Thoracic aorta (tissue), 2 donors: Measurements from ENCODE around the gene DCDC2C. TPM values are rescaled to one million over a fixed set of nuclear protein-coding genes. Genes with fewer than 3 reads are reported as not detected.

Experiments
- ATAC-seq: fragments of 150-250 bp; one replicate; pipeline ENCODE4 v1.8.0; 2017; ENCODE audit warnings: low read depth; ENCODE audit not compliant: insufficient number of reproducible peaks, low FRiP score
- DNase-seq: peaks from one replicate; pipeline ENCODE4 v3.0.0-alpha.2; 2020; ENCODE audit warnings: low spot score
- H3K27ac ChIP-seq, 2 donors: fragments of 200-600 bp; sonication (generic); 1 replicate in 1 of 2; 2 replicates in 1 of 2; pipeline ENCODE4 v1.5.1; 2016; ENCODE audit warnings: mild to moderate bottlenecking in 2 of 2, moderate library complexity in 2 of 2
- H3K27me3 ChIP-seq: fragments of 200-600 bp; sonication (generic); replicated peaks from 2 replicates; pipeline ENCODE4 v1.6.0; 2016; ENCODE audit warnings: mild to moderate bottlenecking; ENCODE audit not compliant: insufficient read depth
- H3K36me3 ChIP-seq: fragments of 200-600 bp; sonication (generic); one replicate; pipeline ENCODE4 v1.5.1; 2016
- H3K4me1 ChIP-seq, 2 donors: fragments of 200-600 bp; sonication (generic); 1 replicate in 1 of 2; 2 replicates in 1 of 2; pipeline versions ENCODE4 v1.5.1 to v1.6.0; 2016; ENCODE audit warnings: low read depth in 2 of 2, mild to moderate bottlenecking in 1 of 2; ENCODE audit not compliant: control insufficient read depth in 1 of 2
- H3K4me3 ChIP-seq: fragments of 200-600 bp; sonication (generic); 2 replicates; pipeline ENCODE4 v1.5.1; 2016; ENCODE audit warnings: mild to moderate bottlenecking
- H3K9me3 ChIP-seq: fragments of 200-600 bp; sonication (generic); 2 replicates; pipeline ENCODE4 v1.5.1; 2016
- total RNA-seq, 2 donors: library from RNA; depleted of rRNA; stranded (reverse); fragments of >200 nt; gene quantifications; one replicate each; pipeline versions ENCODE4 v1.1.0 to v1.2.3, GENCODE V29; 2016
- TF ChIP-seq, protein P1 (sequence below): fragments of 200-600 bp; sonication (generic); IDR thresholded peaks from one replicate; pipeline ENCODE4 v1.5.1; 2019; ENCODE audit warnings: antibody characterized with exemption

Gene DCDC2C
- total RNA-seq, 2 donors from 2014 or later = 6.6 to 13.1 TPM

DNA sequence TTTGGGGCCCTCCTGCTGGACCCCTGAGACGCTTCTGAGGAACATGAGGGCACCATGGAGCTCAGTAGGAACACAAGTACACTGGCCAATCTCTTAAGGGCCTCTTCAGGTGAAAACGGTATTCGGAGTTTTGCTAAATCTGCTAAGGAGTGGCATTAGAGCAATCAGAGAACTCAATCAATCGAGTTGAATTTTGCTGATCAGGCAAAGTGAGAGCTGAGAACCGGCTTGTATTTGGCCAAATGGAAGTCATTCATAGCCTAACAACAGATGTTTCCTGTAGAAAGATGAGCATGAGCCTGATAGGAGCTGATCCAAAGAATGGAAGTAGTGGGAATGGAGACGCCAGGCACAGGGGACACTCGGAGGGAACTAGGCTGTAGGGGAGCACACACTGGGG, 133.7 kb downstream of the DCDC2C start:
- Histone ChIP-seq H3K9me3 (no peaks in the 10 kb centered on the region), H3K4me1 (no peaks in the 10 kb centered on the region), H3K4me3 (no peak overlapping the region), H3K27ac (no peak overlapping the region), H3K36me3 (no peaks in the 10 kb centered on the region), H3K27me3 (no peaks in the 10 kb centered on the region)
- no peak for DNase-seq
- no peak for ATAC-seq
- TF ChIP-seq, protein P1, sequence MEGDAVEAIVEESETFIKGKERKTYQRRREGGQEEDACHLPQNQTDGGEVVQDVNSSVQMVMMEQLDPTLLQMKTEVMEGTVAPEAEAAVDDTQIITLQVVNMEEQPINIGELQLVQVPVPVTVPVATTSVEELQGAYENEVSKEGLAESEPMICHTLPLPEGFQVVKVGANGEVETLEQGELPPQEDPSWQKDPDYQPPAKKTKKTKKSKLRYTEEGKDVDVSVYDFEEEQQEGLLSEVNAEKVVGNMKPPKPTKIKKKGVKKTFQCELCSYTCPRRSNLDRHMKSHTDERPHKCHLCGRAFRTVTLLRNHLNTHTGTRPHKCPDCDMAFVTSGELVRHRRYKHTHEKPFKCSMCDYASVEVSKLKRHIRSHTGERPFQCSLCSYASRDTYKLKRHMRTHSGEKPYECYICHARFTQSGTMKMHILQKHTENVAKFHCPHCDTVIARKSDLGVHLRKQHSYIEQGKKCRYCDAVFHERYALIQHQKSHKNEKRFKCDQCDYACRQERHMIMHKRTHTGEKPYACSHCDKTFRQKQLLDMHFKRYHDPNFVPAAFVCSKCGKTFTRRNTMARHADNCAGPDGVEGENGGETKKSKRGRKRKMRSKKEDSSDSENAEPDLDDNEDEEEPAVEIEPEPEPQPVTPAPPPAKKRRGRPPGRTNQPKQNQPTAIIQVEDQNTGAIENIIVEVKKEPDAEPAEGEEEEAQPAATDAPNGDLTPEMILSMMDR = no peak

DNA sequence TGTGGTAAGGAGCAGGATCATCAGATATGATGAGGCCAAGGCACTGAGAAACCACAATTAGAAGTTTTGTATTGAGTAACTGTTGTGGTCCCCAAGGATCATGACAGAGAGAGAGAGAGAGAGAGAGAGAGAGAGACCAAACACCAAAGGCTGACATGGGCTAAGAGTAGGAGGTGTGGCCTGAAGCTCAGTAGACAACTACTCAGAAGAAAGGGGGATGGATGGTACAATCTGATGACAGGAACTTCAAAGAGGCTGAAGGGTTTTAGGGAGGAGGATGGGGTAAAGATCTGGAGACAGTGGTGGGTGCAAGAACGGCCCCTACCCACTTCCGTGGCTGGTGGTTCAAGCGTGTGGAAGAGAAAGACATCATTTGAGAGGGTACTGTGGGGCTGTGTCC, 135.0 kb downstream of the DCDC2C start:
- H3K27ac ChIP-seq = no peak overlapping the region
- ATAC-seq = no peak
- no peak overlapping the region for H3K4me3 ChIP-seq
- no peaks in the 10 kb centered on the region for H3K27me3 ChIP-seq
- no peaks in the 10 kb centered on the region for H3K4me1 ChIP-seq
- H3K36me3 ChIP-seq = no peaks in the 10 kb centered on the region
- H3K9me3 ChIP-seq = no peaks in the 10 kb centered on the region
- TF ChIP-seq, protein P1 = no peak
- DNase-seq = no peak

DNA sequence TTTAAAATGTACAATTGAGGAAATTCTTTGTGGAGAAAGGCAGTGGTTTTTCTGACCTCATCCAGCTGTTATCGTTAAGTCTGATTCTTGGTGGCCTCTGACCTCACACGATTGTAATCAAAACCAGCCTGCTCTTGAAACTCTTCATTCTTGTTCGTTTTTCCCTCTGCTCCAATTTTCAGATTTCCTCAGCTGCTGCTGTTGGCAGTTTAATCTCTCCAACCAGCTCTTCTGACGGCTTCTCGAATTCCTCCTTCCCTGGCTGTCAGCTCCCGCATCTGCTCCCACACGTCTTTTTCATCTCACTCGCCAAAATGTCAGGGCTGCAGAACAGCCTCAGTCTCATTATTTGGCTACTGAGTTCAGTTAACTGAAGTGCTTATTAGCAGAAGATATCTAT, 136.1 kb downstream of the DCDC2C start:
- TF ChIP-seq, protein P1 = no peak
- Histone ChIP-seq H3K27ac (no peak overlapping the region), H3K9me3 (no peaks in the 10 kb centered on the region), H3K36me3 (no peaks in the 10 kb centered on the region), H3K4me1 (no peaks in the 10 kb centered on the region), H3K27me3 (no peaks in the 10 kb centered on the region), H3K4me3 (no peak overlapping the region)
- DNase-seq (no peak), ATAC-seq (no peak)

DNA sequence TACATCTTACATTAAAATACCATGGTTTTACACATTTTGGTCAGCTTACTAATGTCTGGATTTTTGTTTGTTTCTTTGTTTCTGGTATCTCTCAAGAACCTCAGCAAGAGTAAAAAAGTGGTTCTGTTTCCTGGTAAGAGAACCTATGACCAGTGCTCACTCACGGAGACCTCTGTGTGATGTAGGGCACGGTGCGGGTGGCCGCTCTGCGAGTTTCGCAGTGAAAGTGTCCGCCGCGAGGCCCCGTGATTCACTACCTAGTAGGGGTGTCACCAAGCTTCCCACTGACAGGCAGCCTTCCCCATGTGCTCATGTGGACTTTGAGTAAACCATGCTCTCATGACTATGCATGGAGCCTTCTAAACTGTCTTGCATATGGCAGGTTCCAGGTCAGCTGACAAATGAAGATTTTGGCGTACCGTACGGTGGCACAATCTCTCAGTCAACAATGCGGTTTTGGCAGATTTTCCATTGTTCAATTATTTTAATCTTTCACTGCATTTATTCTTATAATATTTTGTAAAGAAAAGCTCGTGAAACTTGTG, 137.3 kb downstream of the DCDC2C start:
- TF ChIP-seq, protein P1 = no peak
- Histone ChIP-seq H3K36me3 (no peaks in the 10 kb centered on the region), H3K4me1 (no peaks in the 10 kb centered on the region), H3K27ac (no peak overlapping the region), H3K27me3 (no peaks in the 10 kb centered on the region), H3K4me3 (no peak overlapping the region), H3K9me3 (no peaks in the 10 kb centered on the region)
- DNase-seq (no peak), ATAC-seq (no peak)

DNA sequence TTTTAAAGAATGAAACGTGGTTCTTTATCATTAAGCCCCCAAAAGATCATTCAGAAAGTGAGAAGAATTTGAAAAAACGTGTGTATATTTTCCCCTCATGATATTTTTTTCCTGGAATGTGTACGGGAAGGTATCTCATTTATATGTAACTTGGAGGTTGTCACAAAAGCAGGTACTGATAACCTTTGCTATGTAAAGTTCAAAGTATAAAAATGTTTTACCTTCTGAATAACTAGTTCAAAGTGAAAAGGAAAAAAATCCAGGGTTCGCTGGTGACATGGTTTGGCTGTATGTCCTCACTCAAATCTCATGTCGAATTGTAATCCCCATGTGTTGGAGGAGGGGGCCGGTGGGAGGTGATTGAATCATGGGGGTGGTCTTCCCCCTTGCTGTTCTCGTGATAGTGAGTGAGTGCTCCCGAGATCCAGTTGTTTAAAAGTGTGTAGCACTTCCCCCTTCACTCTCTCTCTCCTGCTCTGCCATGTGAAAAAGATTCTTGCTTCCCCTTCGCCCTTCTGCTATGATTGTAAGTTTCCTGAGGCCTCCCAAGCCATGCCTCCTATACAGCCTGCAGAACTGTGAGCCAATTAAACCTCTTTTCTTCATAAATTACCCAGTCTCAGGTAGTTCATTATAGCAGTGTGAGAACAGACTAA, 144.2 kb downstream of the DCDC2C start:
- Histone ChIP-seq H3K36me3 (no peaks in the 10 kb centered on the region), H3K27me3 (no peaks in the 10 kb centered on the region), H3K4me3 (no peak overlapping the region), H3K27ac (no peak overlapping the region), H3K9me3 (no peaks in the 10 kb centered on the region), H3K4me1 (no peaks in the 10 kb centered on the region)
- DNase-seq (no peak), ATAC-seq (no peak)
- TF ChIP-seq, protein P1 = no peak
